H54 (cell line): ENCODE measurements around the gene NOP14.

Source experiments
- DNase-seq: peaks from one replicate; pipeline ENCODE4 v3.0.0; 2011; ENCODE audit warnings: low spot score, mixed read lengths; ENCODE audit not compliant: insufficient read length
- FAIRE-seq: peaks from 3 replicates; lab custom pipeline; 2011; peaks lifted over from hg19 to GRCh38; lab: Jason Lieb, UNC
- POLR2A ChIP-seq: IDR thresholded peaks from 2 replicates; pipeline ENCODE4 v1.6.1; 2011; ENCODE audit warnings: low read depth, mild to moderate bottlenecking, low read length

NOP14 gene

GRCh38 chr4:2911868-2912267 lies 51.3 kb downstream of the NOP14 start:
- no peak for TF ChIP-seq POLR2A
- FAIRE-seq (no peak), DNase-seq (no peak)

GRCh38 chr4:2910409-2910808 lies 52.8 kb downstream of the NOP14 start:
- DNase-seq (no peak), FAIRE-seq (no peak)
- TF ChIP-seq POLR2A, result no peak

- FAIRE-seq (no peak), DNase-seq (no peak)
- TF ChIP-seq POLR2A, result no peak
Measured at GRCh38 chr4:2909583-2909982, 53.6 kb downstream of the NOP14 start.

- FAIRE-seq, result no peak
- TF ChIP-seq POLR2A, result no peak
- DNase-seq, result no peak
Measured at GRCh38 chr4:2908686-2909085, 54.5 kb downstream of the NOP14 start.

- no peak for TF ChIP-seq POLR2A
- FAIRE-seq (no peak), DNase-seq (no peak)
Measured at GRCh38 chr4:2907706-2908293, 55.4 kb downstream of the NOP14 start.

GRCh38 chr4:2907226-2907625 lies 56.0 kb downstream of the NOP14 start:
- TF ChIP-seq POLR2A, result no peak
- FAIRE-seq (no peak), DNase-seq (no peak)

- DNase-seq, result no peak
- TF ChIP-seq POLR2A, result no peak
- FAIRE-seq, result no peak
Measured at GRCh38 chr4:2906218-2906617, 57.0 kb downstream of the NOP14 start.

GRCh38 chr4:2905544-2905943 lies 57.7 kb downstream of the NOP14 start:
- no peak for TF ChIP-seq POLR2A
- DNase-seq, result no peak
- FAIRE-seq, result no peak

GRCh38 chr4:2902126-2902525 lies 61.1 kb downstream of the NOP14 start:
- DNase-seq (no peak), FAIRE-seq (no peak)
- TF ChIP-seq POLR2A, result no peak

GRCh38 chr4:2901186-2901585 lies 62.0 kb downstream of the NOP14 start:
- FAIRE-seq, result no peak
- no peak for TF ChIP-seq POLR2A
- DNase-seq, result no peak

GRCh38 chr4:2900741-2901140 lies 62.5 kb downstream of the NOP14 start:
- no peak for DNase-seq
- no peak for TF ChIP-seq POLR2A
- no peak for FAIRE-seq

GRCh38 chr4:2898001-2898400 lies 65.2 kb downstream of the NOP14 start:
- no peak for TF ChIP-seq POLR2A
- FAIRE-seq (no peak), DNase-seq (no peak)

- no peak for DNase-seq
- TF ChIP-seq POLR2A, result no peak
- no peak for FAIRE-seq
Measured at GRCh38 chr4:2893772-2894171, 69.4 kb downstream of the NOP14 start.

- FAIRE-seq (no peak), DNase-seq (peak; percentile 15)
- TF ChIP-seq POLR2A, result no peak
Measured at GRCh38 chr4:2891294-2891693, 71.9 kb downstream of the NOP14 start.

GRCh38 chr4:2888886-2889285 lies 74.3 kb downstream of the NOP14 start:
- no peak for TF ChIP-seq POLR2A
- DNase-seq (no peak), FAIRE-seq (no peak)
